ENCODE results near the gene COQ7.

GRCh38 chr16:19021747-19022146, 45.7 kb upstream of the COQ7 start:
- TF ChIP-seq, protein P1, sequence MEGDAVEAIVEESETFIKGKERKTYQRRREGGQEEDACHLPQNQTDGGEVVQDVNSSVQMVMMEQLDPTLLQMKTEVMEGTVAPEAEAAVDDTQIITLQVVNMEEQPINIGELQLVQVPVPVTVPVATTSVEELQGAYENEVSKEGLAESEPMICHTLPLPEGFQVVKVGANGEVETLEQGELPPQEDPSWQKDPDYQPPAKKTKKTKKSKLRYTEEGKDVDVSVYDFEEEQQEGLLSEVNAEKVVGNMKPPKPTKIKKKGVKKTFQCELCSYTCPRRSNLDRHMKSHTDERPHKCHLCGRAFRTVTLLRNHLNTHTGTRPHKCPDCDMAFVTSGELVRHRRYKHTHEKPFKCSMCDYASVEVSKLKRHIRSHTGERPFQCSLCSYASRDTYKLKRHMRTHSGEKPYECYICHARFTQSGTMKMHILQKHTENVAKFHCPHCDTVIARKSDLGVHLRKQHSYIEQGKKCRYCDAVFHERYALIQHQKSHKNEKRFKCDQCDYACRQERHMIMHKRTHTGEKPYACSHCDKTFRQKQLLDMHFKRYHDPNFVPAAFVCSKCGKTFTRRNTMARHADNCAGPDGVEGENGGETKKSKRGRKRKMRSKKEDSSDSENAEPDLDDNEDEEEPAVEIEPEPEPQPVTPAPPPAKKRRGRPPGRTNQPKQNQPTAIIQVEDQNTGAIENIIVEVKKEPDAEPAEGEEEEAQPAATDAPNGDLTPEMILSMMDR (IDR thresholded peaks at IDR 0.05), result no peak
- no peak for TF ChIP-seq YY1 (IDR thresholded peaks at IDR 0.05; ENCODE audit: low read depth)
- TF ChIP-seq FOXJ3 (CRISPR knock-in tag; IDR thresholded peaks at IDR 0.05), result no peak
- TF ChIP-seq FOSL2 (IDR thresholded peaks at IDR 0.05; ENCODE audit: borderline replicate concordance, low read depth), result no peak
- no peak for TF ChIP-seq TEAD4 (IDR thresholded peaks at IDR 0.05; ENCODE audit: borderline replicate concordance, insufficient read depth)
- TF ChIP-seq RAD21 (IDR thresholded peaks at IDR 0.05; ENCODE audit: low read length), result no peak
- no peak for TF ChIP-seq ELF1 (IDR thresholded peaks at IDR 0.05)
- TF ChIP-seq CHD2 (IDR thresholded peaks at IDR 0.05; ENCODE audit: low read length, partially characterized antibody), result no peak
- no peak for TF ChIP-seq RCOR1 (IDR thresholded peaks at IDR 0.05; ENCODE audit: low read length)
- no peak for TF ChIP-seq EZH2phosphoT487 (IDR thresholded peaks at IDR 0.05; ENCODE audit: borderline replicate concordance, low read depth)
- no peak for TF ChIP-seq EP300 (IDR thresholded peaks at IDR 0.05; ENCODE audit: borderline replicate concordance in 1 of 2, low read depth in 1 of 2, low read length in 1 of 2)

Data from SK-N-SH (cell line).